Astrocyte (in vitro differentiated cells and primary cell): ENCODE results near the gene THOC6. TPM values are rescaled to one million over a fixed set of nuclear protein-coding genes. Genes with fewer than 3 reads are reported as not detected.

Experiments used
- DNase-seq: peaks from one replicate; pipeline ENCODE4 v3.0.0-alpha.2; 2010; ENCODE audit warnings: low read depth
- FAIRE-seq: peaks from 2 replicates; lab custom pipeline; 2011; peaks lifted over from hg19 to GRCh38; lab: Jason Lieb, UNC
- H2AFZ ChIP-seq: 2 replicates; pipeline ENCODE4 v1.6.0; 2012; ENCODE audit warnings: low read depth, low read length, inconsistent platforms
- H3K27ac ChIP-seq: 2 replicates; pipeline ENCODE4 v1.5.1; 2011; ENCODE audit warnings: low read depth, low read length, inconsistent platforms
- H3K27me3 ChIP-seq: 2 replicates; pipeline ENCODE4 v1.6.0; 2011; ENCODE audit warnings: low read length, inconsistent platforms; ENCODE audit not compliant: insufficient read depth
- H3K36me3 ChIP-seq: 2 replicates; pipeline ENCODE4 v1.5.1; 2011; ENCODE audit warnings: low read length, inconsistent platforms; ENCODE audit not compliant: insufficient read depth
- H3K4me1 ChIP-seq: 2 replicates; pipeline ENCODE4 v1.5.1; 2011; ENCODE audit warnings: low read length, inconsistent platforms; ENCODE audit not compliant: insufficient read depth
- H3K4me2 ChIP-seq: 2 replicates; pipeline ENCODE4 v1.6.0; 2012; ENCODE audit warnings: low read length, inconsistent platforms
- H3K4me3 ChIP-seq: 2 replicates; pipeline ENCODE4 v1.5.1; 2011; ENCODE audit warnings: low read depth, mild to moderate bottlenecking, low read length, inconsistent platforms; ENCODE audit not compliant: insufficient read depth
- H3K79me2 ChIP-seq: 2 replicates; pipeline ENCODE4 v1.6.0; 2012; ENCODE audit warnings: mild to moderate bottlenecking, low read length, inconsistent platforms; ENCODE audit not compliant: insufficient read depth
- H3K9ac ChIP-seq: 2 replicates; pipeline ENCODE4 v1.6.0; 2012; ENCODE audit warnings: mild to moderate bottlenecking, low read length, inconsistent platforms
- H3K9me3 ChIP-seq: 2 replicates; pipeline ENCODE4 v1.5.1; 2012; ENCODE audit warnings: low read depth, mild to moderate bottlenecking, low read length, inconsistent platforms; ENCODE audit not compliant: insufficient read depth
- H4K20me1 ChIP-seq: 2 replicates; pipeline ENCODE4 v1.6.0; 2012; ENCODE audit warnings: low read length, inconsistent platforms; ENCODE audit not compliant: insufficient read depth
- H3K27ac Mint-ChIP-seq: one replicate; pipeline ENCODE4 v1.8.0; 2021; ENCODE audit warnings: mild to moderate bottlenecking, mixed read lengths; ENCODE audit not compliant: unreplicated experiment
- H3K27me3 Mint-ChIP-seq: one replicate; pipeline ENCODE4 v1.8.0; 2021; ENCODE audit warnings: low read depth, mixed read lengths; ENCODE audit not compliant: unreplicated experiment
- H3K36me3 Mint-ChIP-seq: one replicate; pipeline ENCODE4 v1.8.0; 2021; ENCODE audit warnings: low read depth, mixed read lengths; ENCODE audit not compliant: unreplicated experiment
- H3K4me1 Mint-ChIP-seq: one replicate; pipeline ENCODE4 v1.8.0; 2021; ENCODE audit warnings: low read depth, mixed read lengths; ENCODE audit not compliant: unreplicated experiment
- H3K4me3 Mint-ChIP-seq: one replicate; pipeline ENCODE4 v1.8.0; 2021; ENCODE audit warnings: mild to moderate bottlenecking, moderate library complexity, mixed read lengths; ENCODE audit not compliant: unreplicated experiment
- H3K9me3 Mint-ChIP-seq: one replicate; pipeline ENCODE4 v1.8.0; 2021; ENCODE audit warnings: mild to moderate bottlenecking, mixed read lengths; ENCODE audit not compliant: unreplicated experiment
- EZH2 ChIP-seq: IDR thresholded peaks from 2 replicates; pipeline ENCODE4 v1.6.1; 2012; ENCODE audit warnings: mild to moderate bottlenecking, low read length, inconsistent platforms; ENCODE audit not compliant: insufficient read depth
- total RNA-seq: library from RNA; stranded (reverse); gene quantifications from 2 replicates; pipeline ENCODE4 v1.2.1, GENCODE V29; 2021
- TF ChIP-seq, protein P1 (sequence below): IDR thresholded peaks from 2 replicates; pipeline ENCODE4 v1.5.1; 2011; ENCODE audit warnings: low read depth, mild to moderate bottlenecking, inconsistent platforms, low read length, moderate library complexity; ENCODE audit not compliant: insufficient read depth

Gene THOC6
- total RNA-seq, 1 donor from 2014 or later: 22.3 TPM

DNA sequence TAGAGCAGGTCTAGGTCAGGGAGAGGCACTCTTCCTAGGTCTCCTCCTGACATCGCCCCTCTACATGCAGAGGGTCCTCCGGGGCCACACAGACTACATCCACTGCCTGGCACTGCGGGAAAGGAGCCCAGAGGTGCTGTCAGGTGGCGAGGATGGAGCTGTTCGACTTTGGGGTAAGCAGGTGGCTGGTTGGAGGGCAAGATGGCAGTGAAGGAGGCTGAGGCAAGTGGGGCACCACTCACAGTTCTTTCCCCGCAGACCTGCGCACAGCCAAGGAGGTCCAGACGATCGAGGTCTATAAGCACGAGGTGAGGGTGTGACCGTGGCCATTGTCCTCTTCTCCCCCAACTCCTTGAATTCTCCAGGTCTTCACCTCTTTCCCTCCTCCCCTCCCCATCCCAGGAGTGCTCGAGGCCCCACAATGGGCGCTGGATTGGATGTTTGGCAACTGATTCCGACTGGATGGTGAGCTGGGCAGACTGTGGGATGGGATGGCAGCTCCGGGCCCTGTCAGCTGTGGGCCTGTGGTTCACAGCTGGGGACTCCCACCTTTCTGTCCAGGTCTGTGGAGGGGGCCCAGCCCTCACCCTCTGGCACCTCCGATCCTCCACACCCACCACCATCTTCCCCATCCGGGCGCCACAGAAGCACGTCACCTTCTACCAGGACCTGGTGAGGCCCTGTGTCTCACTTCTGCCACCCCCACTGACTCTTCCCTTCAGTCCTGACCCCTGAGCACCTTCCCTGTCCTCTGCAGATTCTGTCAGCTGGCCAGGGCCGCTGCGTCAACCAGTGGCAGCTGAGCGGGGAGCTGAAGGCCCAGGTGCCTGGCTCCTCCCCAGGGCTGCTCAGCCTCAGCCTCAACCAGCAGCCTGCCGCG is 3.0 kb downstream of the THOC6 start:
- H3K4me2 ChIP-seq: no peak overlapping the region
- Mint-ChIP-seq H3K36me3 (peaks cover 8% of the 10 kb centered on the region), H3K4me1 (peaks cover 4% of the 10 kb centered on the region), H3K27me3 (no peaks in the 10 kb centered on the region), H3K4me3 (no peak overlapping the region), H3K9me3 (no peaks in the 10 kb centered on the region), H3K27ac (no peak overlapping the region)
- no peaks in the 10 kb centered on the region for H3K79me2 ChIP-seq
- no peak overlapping the region for H3K27ac ChIP-seq
- peaks cover 31% of the 10 kb centered on the region for H3K4me1 ChIP-seq
- no peak overlapping the region for H3K4me3 ChIP-seq
- no peaks in the 10 kb centered on the region for H3K36me3 ChIP-seq
- TF ChIP-seq, protein P1, sequence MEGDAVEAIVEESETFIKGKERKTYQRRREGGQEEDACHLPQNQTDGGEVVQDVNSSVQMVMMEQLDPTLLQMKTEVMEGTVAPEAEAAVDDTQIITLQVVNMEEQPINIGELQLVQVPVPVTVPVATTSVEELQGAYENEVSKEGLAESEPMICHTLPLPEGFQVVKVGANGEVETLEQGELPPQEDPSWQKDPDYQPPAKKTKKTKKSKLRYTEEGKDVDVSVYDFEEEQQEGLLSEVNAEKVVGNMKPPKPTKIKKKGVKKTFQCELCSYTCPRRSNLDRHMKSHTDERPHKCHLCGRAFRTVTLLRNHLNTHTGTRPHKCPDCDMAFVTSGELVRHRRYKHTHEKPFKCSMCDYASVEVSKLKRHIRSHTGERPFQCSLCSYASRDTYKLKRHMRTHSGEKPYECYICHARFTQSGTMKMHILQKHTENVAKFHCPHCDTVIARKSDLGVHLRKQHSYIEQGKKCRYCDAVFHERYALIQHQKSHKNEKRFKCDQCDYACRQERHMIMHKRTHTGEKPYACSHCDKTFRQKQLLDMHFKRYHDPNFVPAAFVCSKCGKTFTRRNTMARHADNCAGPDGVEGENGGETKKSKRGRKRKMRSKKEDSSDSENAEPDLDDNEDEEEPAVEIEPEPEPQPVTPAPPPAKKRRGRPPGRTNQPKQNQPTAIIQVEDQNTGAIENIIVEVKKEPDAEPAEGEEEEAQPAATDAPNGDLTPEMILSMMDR: no peak
- TF ChIP-seq EZH2: no peak
- H3K27me3 ChIP-seq: peaks cover 19% of the 10 kb centered on the region
- peaks cover 31% of the 10 kb centered on the region for H4K20me1 ChIP-seq
- no peak overlapping the region for H3K9ac ChIP-seq
- H3K9me3 ChIP-seq: peaks cover 3% of the 10 kb centered on the region
- FAIRE-seq (no peak), DNase-seq (no peak)
- H2AFZ ChIP-seq: no peak overlapping the region

- no peak overlapping the region for H3K27ac Mint-ChIP-seq
- no peak overlapping the region for H3K4me3 Mint-ChIP-seq
- peaks cover 8% of the 10 kb centered on the region for H3K36me3 Mint-ChIP-seq
- peaks cover 25% of the 10 kb centered on the region for H3K27me3 ChIP-seq
- H4K20me1 ChIP-seq: peaks cover 31% of the 10 kb centered on the region
- FAIRE-seq: no peak
- H3K9me3 Mint-ChIP-seq: no peaks in the 10 kb centered on the region
- H3K36me3 ChIP-seq: no peaks in the 10 kb centered on the region
- peaks cover 3% of the 10 kb centered on the region for H3K9me3 ChIP-seq
- no peak overlapping the region for H2AFZ ChIP-seq
- no peak overlapping the region for H3K27ac ChIP-seq
- H3K4me2 ChIP-seq: no peak overlapping the region
- H3K4me3 ChIP-seq: no peak overlapping the region
- peaks cover 4% of the 10 kb centered on the region for H3K4me1 Mint-ChIP-seq
- TF ChIP-seq, protein P1: no peak
- TF ChIP-seq EZH2: no peak
- peaks cover 27% of the 10 kb centered on the region for H3K4me1 ChIP-seq
- no peaks in the 10 kb centered on the region for H3K27me3 Mint-ChIP-seq
- H3K79me2 ChIP-seq: no peaks in the 10 kb centered on the region
- no peak overlapping the region for H3K9ac ChIP-seq
- DNase-seq: no peak
Measured at GRCh38 chr16:3027489-3027795, 3.6 kb downstream of the THOC6 start.
